ENCODE results near the gene GPC5.
"Not testable (repeated sequence)": the region's sequence is repeated elsewhere in the genome, so short reads cannot be mapped to it uniquely, and the experiment has no call there.

- TF ChIP-seq CTCF (IDR thresholded peaks at IDR 0.05; ENCODE audit: insufficient read depth, low read length, poor library complexity, severe bottlenecking); EZH2phosphoT487 (conservative IDR thresholded peaks at IDR 0.05; ENCODE audit: low read length): not testable (repeated sequence)
Observed at GRCh38 chr13:91438674-91439073, 40.3 kb downstream of the GPC5 start.

Data from SU-DHL-6 (cell line).